GM04503 (cell line): ENCODE results near the gene RAB40C.

Source experiments
- DNase-seq: peaks from one replicate; pipeline ENCODE4 v3.0.0-alpha.2; 2012; ENCODE audit warnings: low read depth

Gene RAB40C

DNA sequence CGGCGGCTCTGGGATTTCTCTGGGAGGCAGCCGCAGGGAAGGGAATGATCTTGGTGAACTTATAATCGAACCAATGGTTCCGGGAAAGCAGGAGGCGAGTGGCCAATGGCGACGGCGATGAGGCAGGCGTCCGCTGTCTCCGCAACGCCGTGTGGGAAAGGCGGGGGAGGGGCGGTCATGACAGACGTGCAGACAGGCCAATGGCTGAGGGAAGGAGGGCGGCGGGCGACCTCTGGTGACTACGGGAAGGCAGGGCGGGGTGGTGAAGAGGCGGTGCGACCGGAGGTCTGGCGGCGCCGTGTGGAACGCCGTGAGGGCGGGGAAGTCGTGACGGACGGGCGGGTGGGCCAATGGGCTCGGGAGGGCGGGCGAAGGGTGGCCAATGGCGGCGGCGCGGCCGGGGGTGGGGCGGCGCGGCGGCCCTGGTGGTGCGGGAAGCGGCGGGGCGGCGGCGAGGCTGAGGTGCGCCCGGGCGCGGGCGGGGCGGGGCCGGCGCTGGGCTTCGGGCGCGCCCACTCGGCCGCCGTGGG lies at the start of gene RAB40C:
TSS of gene RAB40C (plus strand) at position 409 of the 530 bp plus-strand sequence. CDS start 226 bp downstream, outside the sequence.
- DNase-seq, result peak; percentile 71

DNA sequence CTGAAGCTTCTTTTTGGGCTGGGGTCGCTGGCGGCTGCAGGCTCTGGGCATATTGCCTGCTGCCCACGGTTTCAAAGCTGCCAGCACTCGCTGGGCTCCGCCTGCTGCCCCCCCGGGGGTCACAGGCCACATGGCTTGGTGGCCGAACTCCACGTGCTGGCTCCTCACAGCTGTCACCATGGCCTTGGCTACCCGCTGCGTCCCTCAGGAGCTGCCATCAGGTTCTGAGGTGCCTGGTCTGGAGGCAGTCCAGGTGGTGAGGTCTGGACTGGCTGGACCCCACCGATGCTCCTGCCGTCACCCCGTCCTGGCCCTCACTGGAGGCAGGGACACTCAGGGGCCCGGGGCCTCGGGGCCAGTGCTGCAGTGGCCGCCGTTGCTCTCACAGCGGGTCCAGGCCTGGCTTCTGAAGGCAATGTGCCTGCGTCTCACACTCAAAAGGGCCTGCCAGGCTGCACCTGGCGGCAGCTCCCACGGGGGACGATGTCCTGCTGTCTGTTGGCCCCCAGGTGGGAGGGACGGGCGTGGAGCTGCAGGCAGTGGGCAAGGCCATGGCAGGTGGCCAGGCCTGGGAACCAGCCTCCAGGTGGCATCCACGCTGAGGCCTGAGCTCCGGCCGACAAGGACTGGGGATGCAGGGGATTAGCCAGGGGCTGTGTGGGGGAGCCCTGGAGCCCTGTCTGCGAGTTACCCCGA lies 49.1 kb upstream of the RAB40C start:
- DNase-seq, result no peak

GRCh38 chr16:543301-544164 lies 46.3 kb upstream of the RAB40C start:
- no peak for DNase-seq

DNA sequence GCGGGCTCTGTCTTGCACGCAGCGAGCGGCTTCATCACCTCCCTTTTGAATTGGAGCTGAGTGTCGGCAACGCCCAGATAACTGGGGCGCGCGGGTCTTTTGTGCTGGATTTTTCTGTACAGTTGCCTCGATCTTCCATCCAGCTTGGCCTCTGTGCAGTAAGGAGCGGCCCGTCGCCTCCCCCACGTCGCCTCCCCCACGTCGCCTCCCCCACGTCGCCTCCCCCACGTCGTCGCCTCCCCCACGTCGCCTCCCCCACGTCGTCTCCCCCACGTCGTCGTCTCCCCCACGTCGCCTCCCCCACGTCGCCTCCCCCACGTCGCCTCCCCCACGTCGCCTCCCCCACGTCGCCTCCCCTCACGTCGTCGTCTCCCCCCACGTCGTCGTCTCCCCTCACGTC lies 45.3 kb upstream of the RAB40C start:
- DNase-seq, result no peak

DNA sequence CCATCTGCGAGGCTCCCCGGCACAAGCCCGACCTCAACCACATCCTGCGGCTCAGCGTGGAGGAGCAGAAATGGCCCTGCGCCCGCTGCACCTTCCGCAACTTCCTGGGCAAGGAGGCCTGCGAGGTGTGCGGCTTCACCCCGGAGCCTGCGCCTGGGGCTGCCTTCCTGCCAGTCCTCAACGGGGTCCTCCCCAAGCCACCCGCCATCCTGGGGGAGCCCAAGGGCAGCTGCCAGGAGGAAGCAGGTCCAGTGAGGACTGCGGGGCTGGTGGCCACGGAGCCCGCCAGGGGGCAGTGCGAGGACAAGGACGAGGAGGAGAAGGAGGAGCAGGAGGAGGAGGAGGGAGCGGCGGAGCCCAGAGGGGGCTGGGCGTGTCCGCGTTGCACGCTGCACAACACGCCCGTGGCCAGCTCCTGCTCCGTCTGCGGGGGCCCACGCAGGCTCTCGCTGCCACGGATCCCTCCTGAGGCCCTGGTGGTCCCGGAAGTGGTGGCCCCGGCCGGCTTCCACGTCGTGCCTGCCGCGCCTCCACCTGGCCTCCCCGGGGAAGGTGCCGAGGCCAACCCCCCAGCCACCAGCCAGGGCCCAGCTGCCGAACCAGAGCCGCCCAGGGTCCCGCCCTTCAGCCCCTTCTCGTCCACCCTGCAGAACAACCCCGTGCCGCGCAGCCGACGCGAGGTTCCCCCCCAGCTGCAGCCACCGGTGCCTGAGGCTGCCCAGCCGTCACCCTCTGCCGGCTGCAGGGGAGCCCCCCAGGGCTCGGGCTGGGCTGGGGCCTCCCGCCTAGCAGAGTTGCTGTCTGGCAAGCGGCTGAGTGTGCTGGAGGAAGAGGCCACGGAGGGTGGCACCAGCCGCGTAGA lies 42.7 kb upstream of the RAB40C start:
- DNase-seq, result no peak

GRCh38 chr16:548586-548985 lies 41.3 kb upstream of the RAB40C start:
- no peak for DNase-seq

GRCh38 chr16:549544-550263 lies 40.2 kb upstream of the RAB40C start:
- no peak for DNase-seq

DNA sequence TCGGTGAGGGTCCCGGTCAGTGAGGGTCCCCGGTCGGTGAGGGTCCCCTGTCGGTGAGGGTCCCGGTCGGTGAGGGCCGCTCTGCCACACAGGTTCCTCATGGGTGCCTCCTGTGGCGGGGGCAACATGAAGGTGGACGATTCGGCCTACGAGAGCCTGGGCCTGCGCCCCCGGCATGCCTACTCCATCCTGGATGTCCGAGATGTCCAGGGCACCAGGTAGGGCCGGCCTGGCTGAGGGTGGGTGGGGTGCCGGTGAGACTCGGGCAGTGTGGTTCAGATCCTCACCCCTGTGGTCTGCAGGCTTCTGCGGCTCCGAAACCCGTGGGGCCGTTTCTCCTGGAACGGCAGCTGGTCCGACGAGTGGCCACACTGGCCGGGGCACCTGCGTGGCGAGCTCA lies 38.7 kb upstream of the RAB40C start:
- no peak for DNase-seq

- no peak for DNase-seq
Measured at GRCh38 chr16:552171-552570, 37.7 kb upstream of the RAB40C start.

- no peak for DNase-seq
Measured at GRCh38 chr16:553601-554296, 36.1 kb upstream of the RAB40C start.

- no peak for DNase-seq
Measured at GRCh38 chr16:554297-554621, 35.6 kb upstream of the RAB40C start.

DNA sequence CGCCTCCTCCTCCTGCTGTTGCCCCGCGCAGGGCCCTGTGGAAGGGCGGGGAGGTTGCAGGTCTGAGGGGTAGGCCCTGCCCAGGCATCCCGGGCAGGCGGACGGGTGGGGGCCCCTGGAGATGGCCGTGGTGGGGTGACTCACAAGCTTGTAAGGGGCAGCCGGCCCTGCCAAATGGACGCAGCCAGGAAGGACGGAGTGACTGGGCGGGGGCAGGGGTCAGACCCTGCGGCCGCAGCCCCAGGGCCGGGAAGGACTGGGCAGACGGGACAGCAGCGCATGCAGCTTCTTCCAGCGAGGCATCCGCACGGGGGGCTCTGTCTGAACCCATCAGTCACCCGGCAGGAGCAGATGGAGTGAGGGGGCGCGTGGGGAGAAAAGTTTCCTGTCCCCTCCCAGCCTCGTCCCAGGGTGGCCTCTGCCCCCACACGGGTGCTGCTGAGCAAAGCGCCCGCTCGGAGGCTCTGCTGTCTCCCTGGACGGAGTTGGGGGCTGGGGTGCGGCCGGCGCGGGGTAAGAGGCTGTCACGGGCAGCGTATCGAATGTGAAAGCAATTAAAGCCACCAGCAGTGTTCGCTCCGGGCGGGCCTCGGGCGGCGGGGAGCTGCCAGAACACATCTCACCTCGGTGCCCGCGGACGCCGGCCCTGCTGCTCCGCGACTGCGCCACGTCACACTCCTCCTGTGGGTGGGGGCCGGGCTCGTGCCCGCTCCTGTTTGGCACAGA lies 35.1 kb upstream of the RAB40C start:
- no peak for DNase-seq

- DNase-seq, result no peak
Measured at GRCh38 chr16:555528-556473, 34.1 kb upstream of the RAB40C start.

DNA sequence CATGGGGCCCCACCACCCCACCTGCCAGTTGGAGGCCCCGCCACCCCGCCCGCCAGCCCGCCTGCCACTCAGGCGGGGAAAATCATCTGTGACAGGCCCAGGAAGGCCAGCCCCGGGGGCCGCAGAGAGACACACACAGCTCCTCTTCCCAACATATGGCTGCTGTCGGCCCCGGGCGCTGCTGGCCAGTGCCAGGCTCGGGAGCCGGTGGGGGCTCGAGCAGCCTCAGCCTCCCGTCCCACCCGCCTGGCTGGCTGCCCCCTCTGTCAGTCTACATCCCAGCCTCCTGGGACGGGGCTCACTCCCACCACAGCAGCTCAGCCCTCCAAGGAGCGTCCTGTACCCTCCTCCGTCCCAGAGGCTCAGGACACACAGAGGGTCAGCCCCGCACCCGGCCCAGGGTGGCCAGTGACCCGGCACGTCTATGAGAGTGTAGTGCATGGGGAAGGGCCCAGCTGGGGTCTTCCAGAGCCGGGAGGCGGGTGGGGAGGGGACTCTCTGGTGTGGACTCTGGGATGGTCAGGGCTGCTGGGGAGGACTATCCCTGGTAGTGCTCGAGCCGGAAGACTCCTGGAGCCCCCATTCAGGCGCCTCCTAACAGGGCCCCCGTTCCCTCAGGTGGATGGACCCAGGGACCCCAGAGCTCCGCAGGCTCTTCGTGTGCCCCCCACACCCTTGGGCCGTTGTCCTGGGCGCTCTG lies 33.2 kb upstream of the RAB40C start:
- no peak for DNase-seq

DNA sequence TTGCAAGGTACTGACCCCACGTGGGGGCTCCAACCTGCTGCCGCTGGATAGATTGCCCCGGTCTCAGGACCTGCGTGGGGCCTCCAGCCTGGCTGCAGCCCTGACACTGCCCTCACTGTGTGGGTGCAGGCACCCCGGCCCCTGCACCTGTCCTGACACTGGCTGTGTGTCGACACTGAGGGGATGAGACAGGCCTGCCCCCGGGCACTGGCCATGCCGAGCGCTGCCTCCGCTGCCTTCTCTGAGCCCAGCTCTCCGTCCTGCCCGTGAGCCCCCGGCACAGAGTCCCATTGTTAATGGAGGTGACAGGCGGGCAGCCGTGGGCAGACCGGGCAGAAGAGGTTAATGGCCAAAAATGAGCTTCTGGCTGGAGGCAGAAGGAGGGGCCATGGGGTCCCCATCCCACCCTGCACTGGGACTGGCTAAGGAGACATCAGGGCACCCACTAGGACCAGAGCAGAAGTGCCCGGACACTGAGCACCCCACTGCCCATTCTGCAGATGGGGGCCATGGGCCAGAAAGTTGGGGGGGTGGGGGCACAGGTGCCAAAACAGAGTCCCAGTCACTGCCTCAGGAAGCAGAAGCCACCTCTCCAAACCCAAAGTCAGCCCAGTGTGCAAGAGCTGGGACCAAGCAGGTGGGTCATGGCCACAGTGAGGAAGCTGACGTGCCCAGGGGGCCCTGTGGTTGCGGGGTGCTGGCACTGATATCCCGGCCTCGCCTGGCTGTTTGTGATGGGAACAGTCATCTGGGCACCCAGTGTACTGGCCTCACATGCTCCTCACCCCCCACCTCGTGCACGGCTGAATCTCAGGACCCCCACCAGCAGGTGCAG lies 32.2 kb upstream of the RAB40C start:
- no peak for DNase-seq

GRCh38 chr16:558298-559020 lies 31.4 kb upstream of the RAB40C start:
- no peak for DNase-seq

GRCh38 chr16:559021-559380 lies 30.9 kb upstream of the RAB40C start:
- no peak for DNase-seq
